ENCODE measurements around the gene CENPC.

The CENPC gene

DNA sequence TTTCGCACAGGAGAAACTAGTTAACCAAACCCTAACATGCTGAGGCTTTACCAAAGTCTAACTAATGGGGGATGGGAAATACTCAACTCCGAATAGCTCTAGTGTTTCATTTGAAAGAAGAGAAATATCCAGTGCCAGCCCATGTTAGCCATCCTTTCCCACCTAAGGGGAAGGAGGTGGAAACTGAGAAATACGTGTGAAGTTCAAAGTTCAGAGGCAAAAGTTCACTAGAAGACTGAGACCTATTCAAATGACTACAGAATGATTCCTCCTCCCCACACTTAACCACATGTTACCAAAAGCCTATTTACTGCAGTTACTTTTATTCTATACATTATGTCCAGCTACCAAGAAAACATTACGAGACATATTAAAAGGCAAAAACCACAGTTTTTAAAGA lies 106.3 kb downstream of the CENPC start:
- no peak for DNase-seq (ENCODE audit: low read depth)
- no peak overlapping the region for H3K4me3 ChIP-seq (ENCODE audit: low read depth, low read length)
- TF ChIP-seq, protein P1, sequence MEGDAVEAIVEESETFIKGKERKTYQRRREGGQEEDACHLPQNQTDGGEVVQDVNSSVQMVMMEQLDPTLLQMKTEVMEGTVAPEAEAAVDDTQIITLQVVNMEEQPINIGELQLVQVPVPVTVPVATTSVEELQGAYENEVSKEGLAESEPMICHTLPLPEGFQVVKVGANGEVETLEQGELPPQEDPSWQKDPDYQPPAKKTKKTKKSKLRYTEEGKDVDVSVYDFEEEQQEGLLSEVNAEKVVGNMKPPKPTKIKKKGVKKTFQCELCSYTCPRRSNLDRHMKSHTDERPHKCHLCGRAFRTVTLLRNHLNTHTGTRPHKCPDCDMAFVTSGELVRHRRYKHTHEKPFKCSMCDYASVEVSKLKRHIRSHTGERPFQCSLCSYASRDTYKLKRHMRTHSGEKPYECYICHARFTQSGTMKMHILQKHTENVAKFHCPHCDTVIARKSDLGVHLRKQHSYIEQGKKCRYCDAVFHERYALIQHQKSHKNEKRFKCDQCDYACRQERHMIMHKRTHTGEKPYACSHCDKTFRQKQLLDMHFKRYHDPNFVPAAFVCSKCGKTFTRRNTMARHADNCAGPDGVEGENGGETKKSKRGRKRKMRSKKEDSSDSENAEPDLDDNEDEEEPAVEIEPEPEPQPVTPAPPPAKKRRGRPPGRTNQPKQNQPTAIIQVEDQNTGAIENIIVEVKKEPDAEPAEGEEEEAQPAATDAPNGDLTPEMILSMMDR (IDR thresholded peaks at IDR 0.05; ENCODE audit: low read depth, low read length, missing control alignments): no peak

- TF ChIP-seq, protein P1 (IDR thresholded peaks at IDR 0.05; ENCODE audit: low read depth, low read length, missing control alignments): no peak
- H3K4me3 ChIP-seq (ENCODE audit: low read depth, low read length): no peak overlapping the region
- no peak for DNase-seq (ENCODE audit: low read depth)
These were observed 107.2 kb downstream of the CENPC start for GRCh38 chr4:67437974-67438713.

DNA sequence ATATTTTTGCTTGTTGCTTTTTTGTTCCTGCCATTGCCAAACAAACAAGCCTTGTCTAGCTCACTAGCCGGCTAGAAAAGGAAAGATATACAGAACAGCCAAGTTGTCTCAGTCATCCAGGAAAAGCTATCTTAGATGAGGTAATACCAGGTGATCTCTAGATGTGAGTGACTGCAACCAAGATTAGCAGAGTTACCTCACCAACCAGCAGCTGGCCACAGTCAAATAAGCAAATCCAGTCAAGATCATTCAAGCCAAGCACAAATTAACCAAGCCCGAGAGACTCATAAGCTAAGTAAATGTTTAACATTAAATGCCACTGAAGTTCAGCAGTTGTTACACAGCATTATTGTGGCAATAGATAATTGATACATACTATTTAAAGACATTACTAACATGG lies 108.6 kb downstream of the CENPC start:
- H3K4me3 ChIP-seq (ENCODE audit: low read depth, low read length): no peak overlapping the region
- TF ChIP-seq, protein P1 (IDR thresholded peaks at IDR 0.05; ENCODE audit: low read depth, low read length, missing control alignments): no peak
- no peak for DNase-seq (ENCODE audit: low read depth)

- no peak overlapping the region for H3K4me3 ChIP-seq (ENCODE audit: low read depth, low read length)
- TF ChIP-seq, protein P1 (IDR thresholded peaks at IDR 0.05; ENCODE audit: low read depth, low read length, missing control alignments): no peak
- DNase-seq (ENCODE audit: low read depth): no peak
These were observed 114.3 kb downstream of the CENPC start for GRCh38 chr4:67430989-67431388.

GRCh38 chr4:67428819-67429218 lies 116.5 kb downstream of the CENPC start:
- DNase-seq (ENCODE audit: low read depth): no peak
- TF ChIP-seq, protein P1 (IDR thresholded peaks at IDR 0.05; ENCODE audit: low read depth, low read length, missing control alignments): no peak
- no peak overlapping the region for H3K4me3 ChIP-seq (ENCODE audit: low read depth, low read length)
